Activated gamma-delta T cell (primary cell): ENCODE results near the gene ELF5.

Experiments used
- DNase-seq: peaks from one replicate; lab custom pipeline; 2025; lab: John Stamatoyannopoulos, UW

ELF5 gene

DNA sequence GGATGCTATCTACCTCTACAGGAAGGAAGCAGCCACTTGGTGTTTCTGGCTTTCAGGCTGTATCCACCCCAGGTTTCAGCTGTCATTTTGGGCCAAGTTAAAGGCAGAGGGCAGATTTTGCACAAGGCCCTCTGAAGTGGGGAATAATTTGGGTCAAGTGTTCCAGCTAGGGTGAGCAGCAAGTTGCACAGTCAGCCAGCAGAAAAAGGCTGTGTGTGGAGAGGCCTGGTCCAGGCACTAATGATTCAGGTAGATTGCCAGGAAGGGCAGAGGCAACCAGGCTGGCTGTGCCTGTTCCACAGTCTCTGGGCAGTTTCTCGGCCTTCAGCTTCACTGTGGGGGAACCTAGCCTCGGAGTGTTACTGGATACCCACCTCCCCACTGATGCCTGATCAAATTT lies 8.6 kb upstream of the ELF5 start:
- DNase-seq, result no peak

- DNase-seq, result no peak
Measured at GRCh38 chr11:34521265-34521664, 7.7 kb upstream of the ELF5 start.

GRCh38 chr11:34519595-34520235 lies 6.1 kb upstream of the ELF5 start:
- DNase-seq, result no peak

- no peak for DNase-seq
Measured at GRCh38 chr11:34516247-34517040, 2.9 kb upstream of the ELF5 start.

DNA sequence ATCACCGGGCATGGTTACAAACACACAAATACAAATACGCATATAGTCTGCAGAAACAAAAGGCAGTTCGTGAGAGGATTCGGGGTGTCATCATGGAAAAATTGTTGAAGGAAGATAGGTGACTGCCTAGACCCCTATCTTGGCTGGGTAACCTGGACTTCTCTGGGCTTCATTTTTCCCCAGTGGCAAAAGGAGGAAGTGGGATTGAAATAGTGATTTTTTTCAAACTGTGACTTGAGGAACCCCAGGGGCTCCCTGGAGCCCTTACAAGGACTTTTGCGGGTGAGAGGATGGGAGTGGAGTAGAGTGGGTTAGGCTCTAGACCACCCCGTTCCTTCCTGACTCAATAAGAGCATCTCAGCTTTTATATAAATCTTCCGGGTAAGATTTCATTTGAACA lies 1.0 kb upstream of the ELF5 start:
- no peak for DNase-seq

GRCh38 chr11:34512840-34513681 lies 533 bp downstream of the ELF5 start:
- no peak for DNase-seq

DNA sequence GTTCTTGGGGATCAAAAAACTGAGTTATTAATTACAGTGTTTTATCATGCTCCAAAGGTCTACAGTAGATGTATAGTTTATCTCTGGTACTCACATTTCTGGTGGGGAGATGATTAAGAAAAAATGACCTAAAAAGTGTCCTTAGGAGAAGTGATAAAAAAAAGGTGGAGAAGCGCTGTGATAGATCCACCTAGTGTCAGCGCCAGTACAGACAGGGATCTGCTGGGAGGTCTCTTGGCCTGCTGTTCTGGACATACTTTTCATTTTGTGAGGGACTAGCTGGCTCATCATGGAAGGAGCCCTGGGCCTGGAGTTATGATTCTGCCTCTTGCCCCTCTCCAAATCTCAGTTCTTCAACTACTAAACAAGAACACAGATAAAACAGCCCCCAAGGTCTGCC lies 2.9 kb downstream of the ELF5 start:
- no peak for DNase-seq

GRCh38 chr11:34510218-34510617 lies 3.4 kb downstream of the ELF5 start:
- no peak for DNase-seq

DNA sequence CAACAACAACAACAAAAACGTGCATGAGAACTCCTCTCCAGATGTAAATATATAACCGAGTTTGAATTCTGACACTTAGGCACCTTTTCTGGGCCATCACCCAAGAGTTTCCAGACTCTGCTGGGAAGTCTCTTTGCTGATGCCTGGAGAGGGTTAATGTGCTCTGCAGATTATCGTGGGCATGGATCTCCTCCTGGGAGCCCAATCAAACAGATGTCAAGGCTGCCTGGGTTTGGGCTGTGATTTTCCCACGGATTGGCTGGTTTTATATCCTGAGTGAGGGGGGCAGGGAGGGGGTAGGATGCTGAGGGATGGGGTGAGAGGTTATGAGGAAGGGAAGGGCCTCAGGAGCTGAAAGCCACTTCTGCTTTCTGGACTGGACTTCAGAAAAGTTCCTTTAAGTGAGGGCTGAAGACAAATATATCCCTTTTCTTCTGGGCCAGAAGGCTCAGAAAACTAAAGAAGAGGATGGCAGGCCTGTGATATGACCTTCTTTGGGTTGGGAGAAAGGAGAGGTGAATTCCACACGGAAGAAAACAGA lies 4.2 kb downstream of the ELF5 start:
- DNase-seq, result no peak

DNA sequence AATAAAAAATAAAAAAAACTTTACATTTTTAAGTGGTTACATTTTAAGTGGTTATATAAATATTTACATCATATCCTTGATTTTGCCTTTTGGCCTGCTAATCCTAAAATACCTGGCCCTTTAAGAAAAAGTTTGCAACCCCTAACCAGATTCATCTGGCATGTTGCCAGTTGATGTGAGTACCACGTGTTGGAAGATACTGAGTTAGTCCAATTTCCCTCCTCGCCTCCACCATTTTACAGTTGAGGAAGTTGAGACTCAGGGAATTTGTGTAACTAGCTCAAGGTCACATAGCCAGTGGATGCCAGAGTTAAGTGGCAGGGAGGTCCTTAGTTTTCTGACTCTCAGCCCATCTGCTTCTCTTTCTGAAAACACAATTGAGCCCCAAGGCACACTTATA lies 5.1 kb downstream of the ELF5 start:
- DNase-seq, result no peak

GRCh38 chr11:34507610-34508009 lies 6.0 kb downstream of the ELF5 start:
- DNase-seq, result no peak

GRCh38 chr11:34507156-34507555 lies 6.4 kb downstream of the ELF5 start:
- DNase-seq, result no peak

GRCh38 chr11:34505874-34506273 lies 7.7 kb downstream of the ELF5 start:
- no peak for DNase-seq

DNA sequence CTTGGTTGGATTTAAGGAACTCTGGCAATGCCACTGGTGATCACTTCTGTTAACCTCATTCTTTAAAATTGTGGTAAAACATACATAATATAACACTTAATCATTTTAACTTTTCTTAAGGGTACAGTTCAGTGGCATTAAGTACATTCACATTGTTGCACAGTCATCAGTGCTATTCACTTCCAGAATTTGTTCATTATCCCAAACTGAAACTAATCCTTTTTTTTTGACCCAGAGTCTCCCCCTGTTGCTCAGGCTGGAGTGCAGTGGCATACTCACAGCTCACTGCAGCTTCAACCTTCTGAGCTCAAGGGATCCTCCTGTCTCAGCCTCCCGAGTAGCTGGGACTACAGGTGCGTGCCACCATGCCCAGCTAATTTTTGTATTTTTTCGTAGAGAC lies 10.6 kb downstream of the ELF5 start:
- DNase-seq, result no peak

- no peak for DNase-seq
Measured at GRCh38 chr11:34501949-34502348, 11.6 kb downstream of the ELF5 start.

DNA sequence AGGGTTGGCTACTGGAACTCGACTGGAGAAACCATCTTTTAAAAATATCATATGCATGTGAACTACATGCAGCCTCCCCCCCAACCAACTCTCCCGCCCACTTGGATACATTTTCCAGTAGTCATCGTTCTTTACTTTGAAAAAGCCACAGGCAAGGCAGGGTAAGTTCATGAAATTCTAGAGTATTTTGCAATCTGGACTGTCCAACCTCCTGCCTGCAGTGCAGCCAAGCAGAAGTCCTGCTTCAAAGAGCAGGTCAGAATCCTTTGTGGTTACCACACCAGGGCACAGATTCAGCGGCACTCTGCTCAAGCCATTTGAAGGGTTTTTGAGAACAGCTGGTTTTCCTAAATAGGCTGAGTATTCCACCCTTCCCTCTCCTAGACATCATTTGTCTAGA lies 12.1 kb downstream of the ELF5 start:
- DNase-seq, result no peak

GRCh38 chr11:34499719-34500500 lies 13.7 kb downstream of the ELF5 start:
- DNase-seq, result no peak

GRCh38 chr11:34495724-34496377 lies 17.7 kb downstream of the ELF5 start:
- DNase-seq, result no peak

- no peak for DNase-seq
Measured at GRCh38 chr11:34495239-34495723, 18.3 kb downstream of the ELF5 start.

- no peak for DNase-seq
Measured at GRCh38 chr11:34493926-34494595, 19.5 kb downstream of the ELF5 start.
